Skeletal muscle cell (primary cell): ENCODE data around the gene EMILIN2.

ENCODE experiments used
- DNase-seq: peaks from one replicate; pipeline ENCODE4 v3.0.0-alpha.2; 2010; ENCODE audit warnings: low read depth
- H3K4me3 ChIP-seq: 2 replicates; pipeline ENCODE4 v1.5.1; 2011; ENCODE audit warnings: low read depth, mild to moderate bottlenecking, control low read depth, low read length, moderate library complexity

The EMILIN2 gene

GRCh38 chr18:2894131-2894840 lies 47.5 kb downstream of the EMILIN2 start:
- DNase-seq, result no peak
- no peak overlapping the region for H3K4me3 ChIP-seq

DNA sequence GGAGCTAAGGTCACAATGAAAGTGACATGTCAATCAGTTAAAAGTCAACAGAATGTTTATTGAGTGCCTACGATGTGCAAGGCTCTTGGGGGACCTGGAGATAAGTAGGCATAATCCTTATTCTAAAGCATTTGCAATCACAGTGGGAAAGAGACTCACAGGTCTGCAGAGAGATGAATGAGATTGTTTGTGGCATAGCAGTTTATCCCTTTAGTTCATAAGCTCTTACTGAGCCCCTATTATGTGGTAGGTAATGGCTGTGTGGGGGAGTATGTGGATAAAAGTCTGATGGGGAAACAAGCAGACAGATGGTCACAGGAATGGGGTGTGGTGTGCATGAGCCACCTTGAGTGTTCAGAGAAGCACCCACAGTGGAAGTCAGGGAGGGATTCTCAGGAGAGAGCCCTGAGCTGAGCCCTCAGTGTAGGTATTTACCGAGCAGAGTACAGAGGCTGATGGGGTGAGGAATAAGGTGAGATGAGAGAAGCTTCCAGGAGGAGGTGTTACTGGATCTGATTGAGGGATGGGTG lies 48.1 kb downstream of the EMILIN2 start:
- DNase-seq, result no peak
- no peak overlapping the region for H3K4me3 ChIP-seq

- DNase-seq, result no peak
- H3K4me3 ChIP-seq, result no peak overlapping the region
Observed at GRCh38 chr18:2895391-2895790, 48.6 kb downstream of the EMILIN2 start.

DNA sequence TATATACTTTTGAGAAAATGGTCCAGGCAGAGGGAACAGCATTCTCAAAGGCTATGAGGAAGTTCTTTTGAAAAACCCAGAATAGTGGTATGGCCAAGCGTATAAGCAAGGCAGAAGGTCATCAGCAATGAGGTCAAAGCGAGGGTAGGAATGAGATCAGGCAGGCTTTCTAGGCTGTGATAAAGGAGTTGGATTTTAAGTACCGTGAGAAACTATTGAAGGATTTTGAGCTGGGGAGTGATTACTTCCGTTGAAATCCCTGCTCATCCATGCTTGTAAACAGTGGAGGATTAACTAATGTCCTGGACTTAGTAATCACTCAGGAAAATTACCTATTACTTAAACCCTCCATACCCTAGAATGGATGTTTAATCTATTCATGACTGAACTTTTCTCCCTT lies 50.2 kb downstream of the EMILIN2 start:
- DNase-seq, result no peak
- H3K4me3 ChIP-seq, result no peak overlapping the region

- DNase-seq, result no peak
- no peak overlapping the region for H3K4me3 ChIP-seq
Observed at GRCh38 chr18:2897448-2898185, 50.8 kb downstream of the EMILIN2 start.

GRCh38 chr18:2898186-2898640 lies 51.4 kb downstream of the EMILIN2 start:
- DNase-seq, result no peak

DNA sequence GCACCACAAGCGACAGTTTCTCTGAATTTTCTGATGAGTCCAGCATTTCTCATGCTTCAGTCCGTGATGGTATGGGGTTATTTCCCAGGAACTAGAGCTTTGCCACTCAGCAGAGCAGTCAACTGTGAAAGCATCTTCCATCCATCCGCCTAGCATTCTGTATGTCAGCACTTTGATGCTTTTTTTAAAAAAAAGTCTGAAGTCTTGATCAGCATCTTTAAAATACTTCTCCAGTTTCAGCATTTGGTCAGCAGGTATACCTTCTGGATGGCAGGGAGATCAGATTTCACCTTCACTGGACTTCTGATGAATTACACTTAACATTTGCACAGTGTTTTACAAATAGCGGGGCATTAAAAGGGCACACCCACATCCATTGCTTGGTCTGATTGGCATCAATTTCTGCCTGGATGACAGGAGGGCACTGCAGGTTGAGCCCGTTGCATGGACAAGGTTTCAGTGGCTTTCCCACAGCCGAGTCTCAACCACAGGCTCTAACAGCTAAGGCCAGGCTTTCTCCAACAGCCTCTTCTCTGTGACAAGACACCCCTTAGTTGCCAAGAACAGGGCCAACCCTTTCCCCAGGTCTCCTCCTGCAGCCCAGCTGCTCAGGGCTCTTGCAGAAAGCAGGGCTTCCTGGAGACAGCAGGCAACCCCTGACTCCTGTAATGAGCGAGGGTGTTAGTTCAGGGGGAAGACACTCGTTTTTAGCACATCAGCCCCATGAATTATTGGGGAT lies 54.0 kb downstream of the EMILIN2 start:
- no peak for DNase-seq
- H3K4me3 ChIP-seq, result no peak overlapping the region

More at GRCh38 chr18:2898186-2898640, 51.4 kb downstream of the EMILIN2 start:
- no peak overlapping the region for H3K4me3 ChIP-seq

DNA sequence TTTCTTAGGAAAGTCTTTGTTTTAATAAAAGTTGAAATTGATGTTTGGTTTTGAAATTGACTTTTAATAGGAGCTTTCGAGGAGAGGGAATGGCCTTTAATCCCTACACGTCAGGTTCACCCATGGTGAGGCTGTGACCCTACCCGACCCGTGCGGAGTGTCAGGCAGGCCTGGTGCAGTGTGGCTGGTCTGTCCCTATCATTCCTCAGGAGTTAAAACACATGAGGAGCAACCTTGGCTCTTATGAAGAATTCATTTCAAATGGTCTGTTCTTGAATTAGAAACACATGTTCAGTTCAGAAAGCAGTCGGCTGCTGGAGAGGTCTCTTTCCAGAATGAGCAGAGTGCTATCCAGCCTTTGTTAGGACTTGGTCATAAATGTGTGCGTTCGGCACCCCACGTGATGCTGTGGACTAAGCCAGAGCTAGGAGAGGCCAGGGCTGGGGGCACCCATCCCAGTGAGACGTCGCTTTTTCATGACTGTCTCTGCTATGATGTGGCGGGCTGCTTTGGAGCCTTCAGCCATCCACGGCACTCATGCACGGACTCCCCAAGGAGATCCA lies 54.7 kb downstream of the EMILIN2 start:
- DNase-seq, result no peak
- H3K4me3 ChIP-seq, result no peak overlapping the region

- no peak for DNase-seq
- H3K4me3 ChIP-seq, result no peak overlapping the region
Observed at GRCh38 chr18:2902327-2902726, 55.5 kb downstream of the EMILIN2 start.

DNA sequence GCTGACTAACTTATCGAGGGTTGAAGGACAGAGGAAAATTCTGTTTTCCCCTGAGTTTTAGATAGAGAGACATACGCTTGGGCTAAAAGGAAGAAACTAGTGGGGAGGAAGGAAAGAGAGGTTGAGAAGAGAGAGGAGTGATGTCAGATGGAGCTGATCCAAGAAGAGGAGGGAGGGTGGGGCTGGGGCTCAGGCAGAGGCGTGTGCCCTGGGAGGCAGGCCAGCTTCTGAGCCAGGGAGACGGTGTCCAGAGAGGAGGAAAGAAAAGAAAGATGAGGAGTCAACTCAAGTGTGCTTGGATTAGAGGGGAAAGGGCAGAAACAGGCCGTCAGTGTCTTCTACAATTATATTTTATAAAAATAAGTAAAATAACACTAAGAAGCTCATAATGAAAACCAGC lies 56.2 kb downstream of the EMILIN2 start:
- peak; percentile 69 for DNase-seq
- H3K4me3 ChIP-seq, result no peak overlapping the region

DNA sequence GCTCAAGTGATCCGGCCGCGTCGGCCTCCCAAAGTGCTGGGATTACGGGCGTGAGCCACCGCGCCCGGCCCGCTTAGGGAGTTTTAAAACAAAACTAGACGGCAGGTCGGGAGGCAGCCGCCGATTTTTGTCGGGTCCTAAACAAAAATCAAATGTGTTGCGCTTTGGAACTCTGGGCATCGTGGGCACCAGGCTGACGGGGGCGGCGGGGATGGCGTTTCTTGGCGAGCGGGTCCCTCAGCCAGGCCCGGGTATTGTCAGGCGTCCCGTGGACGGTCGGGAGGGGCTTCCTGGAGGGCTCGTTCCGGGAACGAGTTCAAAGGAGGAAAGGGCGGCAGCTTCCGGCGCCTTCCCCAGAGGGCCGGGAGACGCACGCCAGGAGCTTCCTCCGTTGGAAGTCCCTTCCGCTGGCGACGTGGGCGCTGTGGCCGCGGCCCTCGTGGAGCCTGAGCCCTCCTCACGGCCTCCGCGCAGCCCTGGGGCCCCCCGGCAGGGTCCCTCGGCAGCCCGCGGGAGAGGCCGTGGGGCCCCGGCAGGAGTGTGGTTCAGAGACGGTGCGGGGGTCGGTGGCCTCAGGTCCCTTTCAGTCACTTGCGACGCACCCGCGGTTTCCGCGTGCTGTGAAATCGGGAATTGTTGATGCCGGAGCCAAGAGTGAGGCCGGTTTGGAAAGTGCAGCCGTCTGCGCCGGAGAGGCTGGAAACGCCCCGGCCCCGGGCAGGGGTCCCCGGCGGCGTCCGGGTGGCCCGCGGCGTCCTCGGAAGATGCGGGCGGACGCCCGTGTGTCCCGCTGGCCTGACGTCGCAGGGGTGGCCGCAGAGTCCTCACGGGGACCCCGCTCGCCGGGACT lies 59.3 kb downstream of the EMILIN2 start:
- H3K4me3 ChIP-seq, result peak overlapping the region; percentile 52
- DNase-seq, result no peak

DNA sequence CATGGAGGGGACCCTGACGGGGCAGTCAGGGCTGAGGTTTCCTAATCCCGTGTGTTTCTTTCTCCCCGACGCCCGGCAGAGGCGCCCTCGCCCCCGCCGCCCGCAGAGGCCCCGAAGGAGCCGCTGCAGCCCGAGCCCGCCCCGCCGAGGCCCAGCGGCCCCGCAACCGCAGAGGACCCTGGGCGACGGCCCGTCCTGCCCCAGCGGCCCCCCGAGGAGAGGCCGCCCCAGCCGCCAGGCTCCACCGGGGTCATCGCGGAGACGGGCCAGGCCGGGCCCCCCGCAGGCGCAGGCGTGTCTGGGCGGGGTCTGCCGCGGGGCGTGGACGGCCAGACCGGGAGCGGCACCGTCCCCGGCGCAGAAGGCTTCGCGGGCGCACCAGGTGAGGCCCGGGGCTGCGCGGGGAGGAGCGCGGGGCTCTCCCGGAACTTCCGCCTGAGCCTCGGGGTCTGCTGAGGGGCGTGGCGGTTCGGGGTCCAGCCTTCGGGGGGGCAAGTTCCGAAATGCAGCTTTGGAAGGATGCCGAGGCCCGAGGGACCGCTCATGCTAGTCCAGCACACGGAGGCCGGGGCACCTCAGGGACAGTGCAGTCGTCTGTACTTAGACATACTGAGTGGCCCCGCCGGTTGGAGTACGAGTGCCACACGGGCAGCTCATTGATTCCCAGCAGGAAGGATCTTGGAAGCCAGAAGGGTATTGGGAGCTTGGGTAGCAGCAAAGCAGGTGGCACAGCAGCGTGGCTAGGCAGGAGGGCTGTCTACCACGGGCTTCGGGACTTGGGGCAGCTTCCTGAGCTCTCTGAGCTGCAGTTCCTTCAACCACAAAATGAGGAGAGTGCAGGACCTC lies 60.1 kb downstream of the EMILIN2 start:
- H3K4me3 ChIP-seq, result peak overlapping the region; percentile 52
- no peak for DNase-seq

DNA sequence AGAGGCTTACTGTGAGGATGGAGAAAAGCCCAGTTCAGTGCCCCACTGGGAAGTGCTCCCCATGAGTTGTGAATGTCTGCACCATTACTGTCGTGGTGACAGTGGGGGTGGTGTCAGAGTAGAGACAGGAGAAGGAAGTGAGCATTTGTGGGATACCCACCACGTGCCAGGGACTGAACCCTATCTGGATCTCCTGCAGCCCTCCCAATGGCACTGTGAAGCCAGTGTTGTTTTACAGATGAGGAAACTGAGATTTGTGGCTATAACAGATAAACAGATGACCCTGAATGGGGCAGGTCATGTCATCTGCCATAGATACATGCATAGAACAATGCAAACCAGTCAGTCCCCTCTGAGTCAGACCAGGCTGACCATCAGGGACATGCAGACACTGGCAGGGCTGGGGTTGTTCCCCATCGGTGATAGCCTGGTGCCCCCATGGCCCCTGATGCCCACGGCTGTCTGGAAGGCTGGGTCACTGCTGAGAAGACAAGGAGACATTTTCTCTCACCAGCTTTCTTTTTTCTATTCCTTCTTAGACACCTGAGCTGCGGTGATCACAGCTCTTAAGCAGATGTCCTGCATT lies 60.8 kb downstream of the EMILIN2 start:
- peak overlapping the region; percentile 52 for H3K4me3 ChIP-seq
- no peak for DNase-seq

DNA sequence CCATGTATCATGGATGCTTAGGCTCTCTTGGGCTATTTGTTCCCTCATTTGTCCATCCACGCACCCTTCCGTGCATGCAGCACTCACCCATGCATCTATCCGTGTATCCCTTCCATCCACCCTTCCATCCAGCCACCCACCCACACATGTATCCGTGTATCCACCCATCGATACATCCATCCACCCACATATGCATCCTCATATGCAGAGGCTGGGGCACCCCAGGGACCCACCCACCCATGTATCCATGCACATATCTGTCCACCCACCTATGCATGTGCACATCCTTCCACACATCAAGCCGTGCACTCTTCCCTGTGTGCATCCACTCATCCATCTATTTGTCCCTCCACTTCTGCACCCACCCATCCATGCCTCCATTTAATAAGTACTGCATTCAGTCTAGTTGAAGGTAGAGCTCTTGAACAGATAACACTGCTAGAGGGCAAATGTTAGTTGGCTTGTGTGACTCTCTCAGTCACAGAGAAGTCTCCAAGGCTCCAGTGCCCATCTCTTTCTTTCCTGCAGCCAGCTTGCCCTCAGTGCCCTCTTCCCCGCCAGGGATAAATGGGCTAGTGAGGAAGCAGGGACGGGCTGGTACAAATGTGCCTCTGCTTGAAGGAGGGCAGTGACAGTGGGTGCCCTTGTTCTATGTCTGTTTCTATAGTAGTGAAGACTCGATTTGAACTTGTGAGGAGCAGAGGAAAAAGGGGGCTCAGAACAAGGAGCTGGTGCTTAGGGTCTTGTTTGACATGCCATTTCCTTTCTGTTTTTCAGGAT lies 61.5 kb downstream of the EMILIN2 start:
- DNase-seq, result no peak
- no peak overlapping the region for H3K4me3 ChIP-seq

DNA sequence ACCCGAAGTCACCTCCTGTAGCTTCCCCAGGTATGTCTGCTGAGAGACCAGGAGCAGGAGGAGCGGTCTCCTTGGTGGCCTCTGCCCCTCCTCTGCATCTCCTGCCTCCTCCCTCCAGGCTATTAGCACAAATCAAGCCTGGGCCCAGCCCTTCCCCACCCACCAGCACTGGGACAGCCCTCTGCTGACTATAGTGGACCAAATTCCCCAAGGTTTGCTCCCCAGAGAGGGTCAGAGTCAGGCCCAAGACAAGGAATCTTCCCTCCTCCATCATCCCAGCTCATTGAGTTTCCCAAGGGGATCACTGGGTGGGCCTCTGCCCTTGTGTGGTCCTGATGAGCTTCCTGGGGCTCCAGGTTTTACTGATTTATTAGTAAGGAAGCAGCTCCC lies 62.1 kb downstream of the EMILIN2 start:
- DNase-seq, result no peak

GRCh38 chr18:2909431-2910140 lies 62.8 kb downstream of the EMILIN2 start:
- no peak for DNase-seq

More for the DNA sequence above, 62.1 kb downstream of the EMILIN2 start:
- H3K4me3 ChIP-seq, result no peak overlapping the region

More at GRCh38 chr18:2909431-2910140, 62.8 kb downstream of the EMILIN2 start:
- no peak overlapping the region for H3K4me3 ChIP-seq
